ENCODE measurements around the gene TCF4.

The TCF4 gene

GRCh38 chr18:55316486-55317184 is 271.4 kb downstream of the TCF4 start:
- no peaks in the 10 kb centered on the region for H3K9me3 ChIP-seq (replicated peaks; ENCODE audit: insufficient read depth, low read length)
- H3K27me3 ChIP-seq (replicated peaks; ENCODE audit: insufficient read depth, low read length), result no peaks in the 10 kb centered on the region
- H3K4me2 ChIP-seq (ENCODE audit: low read depth, low read length), result peak overlapping the region; percentile 90
- peaks cover 10% of the 10 kb centered on the region for H3F3A ChIP-seq (ENCODE audit: insufficient read depth, low read length)
- peak overlapping the region; percentile 30; the same call in 1 of the 2 replicates for H3K27ac ChIP-seq (ENCODE audit: low read length)
- H3K9me2 ChIP-seq (replicated peaks; ENCODE audit: insufficient read depth, low read length), result no peaks in the 10 kb centered on the region
- H4K20me1 ChIP-seq (ENCODE audit: insufficient read depth, low read length), result no peaks in the 10 kb centered on the region
- peak overlapping the region; percentile 35 for H3K4me3 ChIP-seq (ENCODE audit: low read length)
- no peak for DNase-seq
- peaks cover 100% of the 10 kb centered on the region for H3K79me2 ChIP-seq (ENCODE audit: low read length)
- no peaks in the 10 kb centered on the region for H3K36me3 ChIP-seq (replicated peaks; ENCODE audit: insufficient read depth, low read length)
- H2AFZ ChIP-seq (ENCODE audit: low read length), result no peak overlapping the region
- H3K9ac ChIP-seq (ENCODE audit: low read length), result peak overlapping the region; percentile 84; the same call in 1 of the 2 replicates
- TF ChIP-seq EZH2 (optimal IDR thresholded peaks at IDR 0.05; ENCODE audit: low read depth, low read length) (no peak), EZH2phosphoT487 (IDR thresholded peaks at IDR 0.05; ENCODE audit: low read length) (no peak), CTCF (IDR thresholded peaks at IDR 0.05; ENCODE audit: low read length) (no peak)
- H3K4me1 ChIP-seq (ENCODE audit: low read length), result peaks cover 10% of the 10 kb centered on the region

- H3K4me3 ChIP-seq (ENCODE audit: low read length), result 0 out of 2 replicates have a peak overlapping the region, but pooled peaks have one; percentile 1
- no peaks in the 10 kb centered on the region for H3K9me2 ChIP-seq (replicated peaks; ENCODE audit: insufficient read depth, low read length)
- H3K27ac ChIP-seq (ENCODE audit: low read length), result no peak overlapping the region
- no peak overlapping the region for H2AFZ ChIP-seq (ENCODE audit: low read length)
- no peaks in the 10 kb centered on the region for H3F3A ChIP-seq (ENCODE audit: insufficient read depth, low read length)
- H3K27me3 ChIP-seq (replicated peaks; ENCODE audit: insufficient read depth, low read length), result no peaks in the 10 kb centered on the region
- H3K9ac ChIP-seq (ENCODE audit: low read length), result no peak overlapping the region
- H4K20me1 ChIP-seq (ENCODE audit: insufficient read depth, low read length), result no peaks in the 10 kb centered on the region; the same call in 1 of the 2 replicates
- DNase-seq, result no peak
- no peaks in the 10 kb centered on the region for H3K9me3 ChIP-seq (replicated peaks; ENCODE audit: insufficient read depth, low read length)
- H3K4me2 ChIP-seq (ENCODE audit: low read depth, low read length), result peak overlapping the region; percentile 29; the same call in 1 of the 2 replicates
- H3K79me2 ChIP-seq (ENCODE audit: low read length), result peaks cover 100% of the 10 kb centered on the region
- TF ChIP-seq EZH2phosphoT487 (IDR thresholded peaks at IDR 0.05; ENCODE audit: low read length) (no peak), CTCF (IDR thresholded peaks at IDR 0.05; ENCODE audit: low read length) (no peak), EZH2 (optimal IDR thresholded peaks at IDR 0.05; ENCODE audit: low read depth, low read length) (no peak)
- H3K4me1 ChIP-seq (ENCODE audit: low read length), result peaks cover 10% of the 10 kb centered on the region
- H3K36me3 ChIP-seq (replicated peaks; ENCODE audit: insufficient read depth, low read length), result no peaks in the 10 kb centered on the region
These were observed 273.3 kb downstream of the TCF4 start for GRCh38 chr18:55314615-55315237.

- H3K27ac ChIP-seq (ENCODE audit: low read length), result no peak overlapping the region
- no peak overlapping the region for H3K4me3 ChIP-seq (ENCODE audit: low read length)
- peak; percentile 40 for DNase-seq
- no peaks in the 10 kb centered on the region for H3F3A ChIP-seq (ENCODE audit: insufficient read depth, low read length)
- no peak overlapping the region for H2AFZ ChIP-seq (ENCODE audit: low read length)
- peaks cover 10% of the 10 kb centered on the region for H3K4me1 ChIP-seq (ENCODE audit: low read length)
- TF ChIP-seq EZH2 (optimal IDR thresholded peaks at IDR 0.05; ENCODE audit: low read depth, low read length) (no peak), EZH2phosphoT487 (IDR thresholded peaks at IDR 0.05; ENCODE audit: low read length) (no peak), CTCF (IDR thresholded peaks at IDR 0.05; ENCODE audit: low read length) (no peak)
- no peaks in the 10 kb centered on the region; the same call in 1 of the 2 replicates for H4K20me1 ChIP-seq (ENCODE audit: insufficient read depth, low read length)
- H3K79me2 ChIP-seq (ENCODE audit: low read length), result peaks cover 100% of the 10 kb centered on the region
- peak overlapping the region; percentile 29; the same call in 1 of the 2 replicates for H3K4me2 ChIP-seq (ENCODE audit: low read depth, low read length)
- no peaks in the 10 kb centered on the region for H3K9me2 ChIP-seq (replicated peaks; ENCODE audit: insufficient read depth, low read length)
- no peaks in the 10 kb centered on the region for H3K9me3 ChIP-seq (replicated peaks; ENCODE audit: insufficient read depth, low read length)
- H3K27me3 ChIP-seq (replicated peaks; ENCODE audit: insufficient read depth, low read length), result no peaks in the 10 kb centered on the region
- H3K9ac ChIP-seq (ENCODE audit: low read length), result no peak overlapping the region
- no peaks in the 10 kb centered on the region for H3K36me3 ChIP-seq (replicated peaks; ENCODE audit: insufficient read depth, low read length)
These were observed 274.0 kb downstream of the TCF4 start for GRCh38 chr18:55314031-55314430.
